ENCODE results near the gene SPAG16. TPM values are rescaled to one million over a fixed set of nuclear protein-coding genes. Genes with fewer than 3 reads are reported as not detected.

The SPAG16 gene
- total and polyA plus RNA-seq, 9 donors, result 17.3 to 29.0 (median 18.8) TPM

DNA sequence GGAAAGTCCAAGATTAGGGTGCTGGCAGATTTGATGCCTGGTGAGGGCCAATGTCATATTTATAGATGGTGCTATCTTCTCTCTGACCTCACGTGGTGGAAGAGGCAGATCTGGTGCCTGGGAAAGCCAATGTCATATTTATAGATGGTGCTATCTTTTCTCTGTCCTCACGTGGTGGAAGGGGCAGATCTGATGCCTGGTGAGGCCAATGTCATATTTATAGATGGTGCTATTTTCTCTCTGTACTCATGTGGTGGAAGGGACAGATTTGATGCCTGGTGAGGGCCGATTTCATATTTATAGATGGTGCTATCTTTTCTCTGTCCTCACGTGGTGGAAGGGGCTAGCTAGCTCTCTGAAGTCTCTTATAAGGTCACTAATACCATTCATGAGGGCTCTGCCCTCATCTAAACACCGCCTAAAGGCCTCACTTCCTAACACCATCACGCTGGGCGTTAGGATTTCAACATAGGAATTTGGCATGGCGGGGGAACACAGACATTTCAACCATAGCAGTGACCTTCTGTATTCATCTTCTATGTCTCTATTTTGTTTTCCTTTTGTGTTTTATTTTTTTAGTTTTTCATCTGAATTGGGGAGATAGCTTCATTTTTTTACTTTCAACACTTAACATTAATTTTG, 278.4 kb downstream of the SPAG16 start:
- Histone ChIP-seq H3K27ac (ENCODE audit: low read length) (no peak overlapping the region), H3K4me3 (ENCODE audit: low read length) (no peak overlapping the region), H3K27me3 (ENCODE audit: control insufficient read depth, insufficient read depth, low read length) (no peaks in the 10 kb centered on the region), H3K9me3 (replicated peaks; ENCODE audit: control insufficient read depth, low read depth, low read length) (no peaks in the 10 kb centered on the region), H3K36me3 (ENCODE audit: control insufficient read depth, insufficient read depth, low read length) (no peaks in the 10 kb centered on the region), H3K4me1 (ENCODE audit: control insufficient read depth, insufficient read depth, low read length) (no peaks in the 10 kb centered on the region)
- WGBS (ENCODE audit: insufficient coverage), result 92% methylated on average over 2 of the region's 8 CpGs
- DNase-seq, result peak; percentile 1

- H3K9me3 ChIP-seq (replicated peaks; ENCODE audit: control insufficient read depth, low read depth, low read length), result no peaks in the 10 kb centered on the region
- no peak for DNase-seq
- H3K27me3 ChIP-seq (ENCODE audit: control insufficient read depth, insufficient read depth, low read length), result no peaks in the 10 kb centered on the region
- no peak overlapping the region for H3K27ac ChIP-seq (ENCODE audit: low read length)
- H3K4me3 ChIP-seq (ENCODE audit: low read length), result no peak overlapping the region
- no peaks in the 10 kb centered on the region for H3K4me1 ChIP-seq (ENCODE audit: control insufficient read depth, insufficient read depth, low read length)
- no peaks in the 10 kb centered on the region for H3K36me3 ChIP-seq (ENCODE audit: control insufficient read depth, insufficient read depth, low read length)
These were observed 282.6 kb downstream of the SPAG16 start for GRCh38 chr2:213566846-213567245.

GRCh38 chr2:213609570-213610170, 325.4 kb downstream of the SPAG16 start:
- H3K4me1 ChIP-seq (ENCODE audit: control insufficient read depth, insufficient read depth, low read length), result no peaks in the 10 kb centered on the region
- H3K9me3 ChIP-seq (replicated peaks; ENCODE audit: control insufficient read depth, low read depth, low read length), result no peaks in the 10 kb centered on the region
- H3K27me3 ChIP-seq (ENCODE audit: control insufficient read depth, insufficient read depth, low read length), result no peaks in the 10 kb centered on the region
- no peaks in the 10 kb centered on the region for H3K36me3 ChIP-seq (ENCODE audit: control insufficient read depth, insufficient read depth, low read length)
- WGBS (ENCODE audit: insufficient coverage), result no CpG with 5 or more reads among the region's 1 CpG
- no peak overlapping the region for H3K27ac ChIP-seq (ENCODE audit: low read length)
- no peak overlapping the region for H3K4me3 ChIP-seq (ENCODE audit: low read length)
- no peak for DNase-seq

- Histone ChIP-seq H3K27ac (ENCODE audit: low read length) (no peak overlapping the region), H3K4me3 (ENCODE audit: low read length) (no peak overlapping the region), H3K27me3 (ENCODE audit: control insufficient read depth, insufficient read depth, low read length) (no peaks in the 10 kb centered on the region), H3K9me3 (replicated peaks; ENCODE audit: control insufficient read depth, low read depth, low read length) (no peaks in the 10 kb centered on the region), H3K4me1 (ENCODE audit: control insufficient read depth, insufficient read depth, low read length) (no peaks in the 10 kb centered on the region), H3K36me3 (ENCODE audit: control insufficient read depth, insufficient read depth, low read length) (no peaks in the 10 kb centered on the region)
- WGBS (ENCODE audit: insufficient coverage), result no CpG with 5 or more reads among the region's 5 CpGs
- DNase-seq, result no peak
These were observed 342.9 kb downstream of the SPAG16 start for GRCh38 chr2:213627054-213627710.

DNA sequence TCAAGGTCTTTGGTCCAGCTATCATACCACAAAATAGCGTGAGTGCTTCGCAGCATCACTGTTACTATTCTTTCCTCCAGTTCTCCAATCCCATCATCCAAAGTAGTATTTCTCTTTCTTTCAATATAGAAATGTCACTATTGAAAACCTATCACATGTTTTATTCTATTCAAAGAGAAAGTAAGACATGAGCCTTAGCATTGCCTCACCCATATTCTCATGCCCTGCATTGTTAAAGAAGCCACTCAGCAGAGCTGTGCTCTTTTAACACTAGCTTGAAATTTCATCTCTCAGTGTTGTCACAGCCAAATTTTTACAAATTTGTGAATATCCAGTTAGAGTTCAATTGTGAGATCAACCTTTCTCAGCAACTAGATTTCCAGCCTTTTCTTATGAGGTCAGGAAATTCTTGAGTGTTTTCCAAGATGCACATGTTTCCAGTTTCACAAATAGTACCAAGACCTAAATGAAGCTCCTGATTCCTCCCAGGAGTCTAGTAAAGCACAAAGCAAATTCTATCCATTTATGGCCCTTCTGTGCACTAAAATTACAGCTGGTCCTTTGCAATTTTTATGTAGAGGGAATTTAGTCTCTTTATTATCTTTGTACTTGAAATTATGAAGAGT, 343.7 kb downstream of the SPAG16 start:
- Histone ChIP-seq H3K4me1 (ENCODE audit: control insufficient read depth, insufficient read depth, low read length) (no peaks in the 10 kb centered on the region), H3K27me3 (ENCODE audit: control insufficient read depth, insufficient read depth, low read length) (no peaks in the 10 kb centered on the region), H3K4me3 (ENCODE audit: low read length) (no peak overlapping the region), H3K27ac (ENCODE audit: low read length) (no peak overlapping the region), H3K36me3 (ENCODE audit: control insufficient read depth, insufficient read depth, low read length) (no peaks in the 10 kb centered on the region), H3K9me3 (replicated peaks; ENCODE audit: control insufficient read depth, low read depth, low read length) (peaks cover 2% of the 10 kb centered on the region)
- 60% methylated on average over 1 of the region's 2 CpGs for WGBS (ENCODE audit: insufficient coverage)
- DNase-seq, result peak; percentile 72

GRCh38 chr2:213640738-213641425, 356.6 kb downstream of the SPAG16 start:
- DNase-seq, result no peak
- 83% methylated on average over 2 of the region's 3 CpGs for WGBS (ENCODE audit: insufficient coverage)
- no peaks in the 10 kb centered on the region for H3K36me3 ChIP-seq (ENCODE audit: control insufficient read depth, insufficient read depth, low read length)
- H3K4me3 ChIP-seq (ENCODE audit: low read length), result no peak overlapping the region
- H3K4me1 ChIP-seq (ENCODE audit: control insufficient read depth, insufficient read depth, low read length), result no peaks in the 10 kb centered on the region
- peaks cover 4% of the 10 kb centered on the region for H3K9me3 ChIP-seq (replicated peaks; ENCODE audit: control insufficient read depth, low read depth, low read length)
- no peak overlapping the region for H3K27ac ChIP-seq (ENCODE audit: low read length)
- no peaks in the 10 kb centered on the region for H3K27me3 ChIP-seq (ENCODE audit: control insufficient read depth, insufficient read depth, low read length)

GRCh38 chr2:213644926-213645325, 360.7 kb downstream of the SPAG16 start:
- no peaks in the 10 kb centered on the region for H3K9me3 ChIP-seq (replicated peaks; ENCODE audit: control insufficient read depth, low read depth, low read length)
- H3K4me3 ChIP-seq (ENCODE audit: low read length), result no peak overlapping the region
- 90% methylated on average over 3 of the region's 4 CpGs for WGBS (ENCODE audit: insufficient coverage)
- no peak for DNase-seq
- no peaks in the 10 kb centered on the region for H3K4me1 ChIP-seq (ENCODE audit: control insufficient read depth, insufficient read depth, low read length)
- H3K36me3 ChIP-seq (ENCODE audit: control insufficient read depth, insufficient read depth, low read length), result no peaks in the 10 kb centered on the region
- H3K27me3 ChIP-seq (ENCODE audit: control insufficient read depth, insufficient read depth, low read length), result no peaks in the 10 kb centered on the region
- no peak overlapping the region for H3K27ac ChIP-seq (ENCODE audit: low read length)

- no peaks in the 10 kb centered on the region for H3K4me1 ChIP-seq (ENCODE audit: control insufficient read depth, insufficient read depth, low read length)
- H3K36me3 ChIP-seq (ENCODE audit: control insufficient read depth, insufficient read depth, low read length), result no peaks in the 10 kb centered on the region
- no peak overlapping the region for H3K4me3 ChIP-seq (ENCODE audit: low read length)
- H3K9me3 ChIP-seq (replicated peaks; ENCODE audit: control insufficient read depth, low read depth, low read length), result no peaks in the 10 kb centered on the region
- no peak overlapping the region for H3K27ac ChIP-seq (ENCODE audit: low read length)
- H3K27me3 ChIP-seq (ENCODE audit: control insufficient read depth, insufficient read depth, low read length), result no peaks in the 10 kb centered on the region
- no CpG with 5 or more reads among the region's 2 CpGs for WGBS (ENCODE audit: insufficient coverage)
- DNase-seq, result no peak
These were observed 364.9 kb downstream of the SPAG16 start for GRCh38 chr2:213649176-213649575.

GRCh38 chr2:213664817-213665216, 380.6 kb downstream of the SPAG16 start:
- Histone ChIP-seq H3K27ac (ENCODE audit: low read length) (no peak overlapping the region), H3K4me1 (ENCODE audit: control insufficient read depth, insufficient read depth, low read length) (no peaks in the 10 kb centered on the region), H3K36me3 (ENCODE audit: control insufficient read depth, insufficient read depth, low read length) (no peaks in the 10 kb centered on the region), H3K27me3 (ENCODE audit: control insufficient read depth, insufficient read depth, low read length) (no peaks in the 10 kb centered on the region), H3K4me3 (ENCODE audit: low read length) (no peak overlapping the region), H3K9me3 (replicated peaks; ENCODE audit: control insufficient read depth, low read depth, low read length) (peaks cover 9% of the 10 kb centered on the region)
- no peak for DNase-seq

- H3K9me3 ChIP-seq (replicated peaks; ENCODE audit: control insufficient read depth, low read depth, low read length), result peaks cover 2% of the 10 kb centered on the region
- H3K4me3 ChIP-seq (ENCODE audit: low read length), result no peak overlapping the region
- WGBS (ENCODE audit: insufficient coverage), result 90% methylated on average over 2 of the region's 4 CpGs
- no peaks in the 10 kb centered on the region for H3K4me1 ChIP-seq (ENCODE audit: control insufficient read depth, insufficient read depth, low read length)
- no peaks in the 10 kb centered on the region for H3K36me3 ChIP-seq (ENCODE audit: control insufficient read depth, insufficient read depth, low read length)
- H3K27ac ChIP-seq (ENCODE audit: low read length), result no peak overlapping the region
- no peak for DNase-seq
- H3K27me3 ChIP-seq (ENCODE audit: control insufficient read depth, insufficient read depth, low read length), result no peaks in the 10 kb centered on the region
These were observed 385.4 kb downstream of the SPAG16 start for GRCh38 chr2:213669657-213670056.
